ENCODE measurements around the gene SESTD1.
"Not testable (repeated sequence)": the region's sequence is repeated elsewhere in the genome, so short reads cannot be mapped to it uniquely, and the experiment has no call there.

SESTD1 gene

GRCh38 chr2:179265082-179265510 is 464 bp upstream of the SESTD1 start:
- DNase-seq = no peak

GRCh38 chr2:179263446-179264367 is 925 bp downstream of the SESTD1 start:
- DNase-seq = peak; percentile 31

- DNase-seq = no peak
Measured at GRCh38 chr2:179263015-179263414, 1.6 kb downstream of the SESTD1 start.

- DNase-seq = no peak
Measured at GRCh38 chr2:179262077-179262660, 2.5 kb downstream of the SESTD1 start.

GRCh38 chr2:179261151-179261825 is 3.3 kb downstream of the SESTD1 start:
- no peak for DNase-seq

- no peak for DNase-seq
Measured at GRCh38 chr2:179260224-179260623, 4.4 kb downstream of the SESTD1 start.

GRCh38 chr2:179255129-179255528 is 9.5 kb downstream of the SESTD1 start:
- DNase-seq = no peak

GRCh38 chr2:179253226-179253625 is 11.4 kb downstream of the SESTD1 start:
- DNase-seq = no peak

GRCh38 chr2:179252423-179252822 is 12.2 kb downstream of the SESTD1 start:
- DNase-seq = no peak

- DNase-seq = no peak
Measured at GRCh38 chr2:179251870-179252269, 12.8 kb downstream of the SESTD1 start.

- DNase-seq = no peak
Measured at GRCh38 chr2:179250848-179251504, 13.7 kb downstream of the SESTD1 start.

- DNase-seq = no peak
Measured at GRCh38 chr2:179250095-179250494, 14.5 kb downstream of the SESTD1 start.

- DNase-seq = no peak
Measured at GRCh38 chr2:179248024-179248348, 16.6 kb downstream of the SESTD1 start.

- no peak for DNase-seq
Measured at GRCh38 chr2:179247318-179248023, 17.2 kb downstream of the SESTD1 start.

- not testable (repeated sequence) for DNase-seq
Measured at GRCh38 chr2:179245843-179246242, 18.8 kb downstream of the SESTD1 start.

GRCh38 chr2:179243046-179243445 is 21.6 kb downstream of the SESTD1 start:
- no peak for DNase-seq

- DNase-seq = no peak
Measured at GRCh38 chr2:179240481-179241451, 23.9 kb downstream of the SESTD1 start.

- DNase-seq = no peak
Measured at GRCh38 chr2:179239838-179240237, 24.8 kb downstream of the SESTD1 start.

GRCh38 chr2:179239195-179239594 is 25.4 kb downstream of the SESTD1 start:
- no peak for DNase-seq

GRCh38 chr2:179238027-179238426 is 26.6 kb downstream of the SESTD1 start:
- DNase-seq = no peak

GRCh38 chr2:179237209-179237946 is 27.3 kb downstream of the SESTD1 start:
- DNase-seq = no peak
